SK-N-MC (cell line): ENCODE results near the gene SMG7.

Experiments
- EZH2 ChIP-seq: fragments of 200-600 bp; sonication (generic); IDR thresholded peaks from one replicate; pipeline ENCODE4 v1.6.1; 2017; ENCODE audit warnings: antibody characterized with exemption
- FOXP2 ChIP-seq: optimal IDR thresholded peaks from 2 replicates; pipeline ENCODE3; 2011; ENCODE audit warnings: mild to moderate bottlenecking, moderate library complexity; ENCODE audit not compliant: insufficient read depth; ENCODE audit errors: extremely low read length, control extremely low read depth

DNA sequence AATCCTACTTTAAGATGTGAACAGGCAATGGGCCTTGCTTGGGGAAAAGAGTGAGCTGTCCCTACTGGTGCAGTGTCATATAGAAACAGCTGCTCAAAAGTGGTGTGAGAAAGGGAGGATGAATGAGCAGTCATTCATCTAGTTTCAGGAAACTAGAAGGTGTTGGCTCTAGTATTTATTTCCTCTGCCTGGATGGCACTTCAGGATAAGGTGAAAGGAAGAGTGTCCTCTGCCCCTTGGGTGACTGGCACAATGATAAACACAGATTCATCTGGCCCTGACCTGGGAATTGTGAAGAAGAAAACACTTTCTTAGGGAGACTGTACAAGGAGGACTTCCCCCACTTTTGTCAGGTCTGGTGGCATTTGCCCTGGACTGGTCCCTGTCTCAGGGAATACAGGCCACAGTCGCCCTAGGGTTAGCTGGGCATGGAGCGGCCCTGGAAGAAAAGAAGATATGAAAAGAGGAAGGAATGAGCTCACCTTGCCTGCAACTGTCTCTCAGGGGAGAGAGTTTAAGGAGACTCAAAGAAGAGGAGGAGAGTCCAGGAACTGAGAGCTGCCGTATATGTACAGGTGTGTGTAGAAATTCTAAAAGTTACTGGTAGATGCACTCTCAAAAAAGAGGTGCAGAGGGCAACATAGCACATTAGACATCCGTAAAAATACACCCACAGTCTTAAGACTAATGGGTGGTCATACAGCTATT, 40.3 kb upstream of the SMG7 start:
- TF ChIP-seq EZH2 (no peak), FOXP2 (no peak)
